ENCODE measurements around the gene CLMP.

CLMP gene

GRCh38 chr11:123211981-123212380, 16.9 kb upstream of the CLMP start:
- no peaks in the 10 kb centered on the region for H3K36me3 ChIP-seq (ENCODE audit: control insufficient read depth, low read length)
- no peak overlapping the region for H3K4me2 ChIP-seq (ENCODE audit: low read length)
- no peaks in the 10 kb centered on the region for H3K9me2 ChIP-seq (replicated peaks; ENCODE audit: control insufficient read depth, low read length)
- H3K4me3 ChIP-seq (ENCODE audit: low read length), result no peak overlapping the region
- no peak overlapping the region for H3K27ac ChIP-seq (ENCODE audit: low read depth, low read length)
- no peaks in the 10 kb centered on the region for H4K20me1 ChIP-seq (ENCODE audit: control insufficient read depth, insufficient read depth, low read depth, low read length)
- H3K4me1 ChIP-seq (ENCODE audit: control insufficient read depth, low read length), result no peaks in the 10 kb centered on the region
- no peaks in the 10 kb centered on the region for H3K79me2 ChIP-seq (ENCODE audit: control insufficient read depth, low read length)
- no peaks in the 10 kb centered on the region for H3F3A ChIP-seq (ENCODE audit: control insufficient read depth, insufficient read depth)
- 0 out of 2 replicates have a peak, but pooled peaks cover 2% of the 10 kb centered on the region for H3K27me3 ChIP-seq (ENCODE audit: control insufficient read depth, low read length)
- H3K9me3 ChIP-seq (ENCODE audit: control insufficient read depth, insufficient read depth, low read length), result no peaks in the 10 kb centered on the region
- TF ChIP-seq CTCF (IDR thresholded peaks at IDR 0.05; ENCODE audit: low read depth, low read length, poor library complexity, severe bottlenecking) (no peak), EZH2phosphoT487 (IDR thresholded peaks at IDR 0.05; ENCODE audit: borderline replicate concordance, low read length) (no peak)

DNA sequence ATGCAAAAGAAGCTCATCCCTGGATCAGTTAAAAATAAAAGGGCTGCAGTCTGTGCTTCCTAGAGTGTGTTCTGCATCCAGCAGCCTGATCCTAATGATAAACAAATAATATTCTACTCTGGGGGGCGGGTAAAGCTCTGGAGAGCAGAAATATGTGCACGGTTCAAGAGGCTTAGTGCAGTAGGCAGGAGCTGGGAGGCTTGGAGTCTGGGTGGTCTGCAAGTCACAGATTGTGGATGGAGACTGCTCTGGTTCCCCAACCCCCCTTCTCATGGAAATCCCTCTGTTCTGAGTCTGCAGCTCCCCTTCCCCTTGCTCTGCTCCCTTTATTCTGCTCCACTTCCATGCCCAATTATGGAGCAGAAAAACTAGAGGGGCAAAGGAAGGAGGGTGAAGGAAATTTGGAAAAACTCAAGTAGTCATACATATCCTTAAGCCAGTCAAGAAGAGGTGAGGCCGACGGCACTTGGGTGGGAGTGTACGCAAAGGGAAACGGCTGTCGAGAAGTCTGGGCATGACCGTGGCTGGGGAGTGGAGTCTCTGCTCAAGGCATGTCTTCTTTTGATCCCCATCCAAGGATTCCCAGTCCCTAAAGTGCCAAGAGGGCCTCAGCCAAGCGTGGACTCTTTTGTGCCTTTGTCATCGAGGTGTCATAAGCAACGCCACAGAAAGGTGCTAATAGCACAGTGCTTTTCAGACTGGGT, 16.3 kb upstream of the CLMP start:
- Histone ChIP-seq H3K4me3 (ENCODE audit: low read length) (no peak overlapping the region), H3K27ac (ENCODE audit: low read depth, low read length) (no peak overlapping the region), H3K9me3 (ENCODE audit: control insufficient read depth, insufficient read depth, low read length) (no peaks in the 10 kb centered on the region), H3F3A (ENCODE audit: control insufficient read depth, insufficient read depth) (no peaks in the 10 kb centered on the region), H3K4me2 (ENCODE audit: low read length) (no peak overlapping the region), H3K4me1 (ENCODE audit: control insufficient read depth, low read length) (no peaks in the 10 kb centered on the region), H3K79me2 (ENCODE audit: control insufficient read depth, low read length) (no peaks in the 10 kb centered on the region), H4K20me1 (ENCODE audit: control insufficient read depth, insufficient read depth, low read depth, low read length) (no peaks in the 10 kb centered on the region), H3K27me3 (ENCODE audit: control insufficient read depth, low read length) (0 out of 2 replicates have a peak, but pooled peaks cover 2% of the 10 kb centered on the region), H3K36me3 (ENCODE audit: control insufficient read depth, low read length) (no peaks in the 10 kb centered on the region), H3K9me2 (replicated peaks; ENCODE audit: control insufficient read depth, low read length) (no peaks in the 10 kb centered on the region)
- TF ChIP-seq EZH2phosphoT487 (IDR thresholded peaks at IDR 0.05; ENCODE audit: borderline replicate concordance, low read length) (no peak), CTCF (IDR thresholded peaks at IDR 0.05; ENCODE audit: low read depth, low read length, poor library complexity, severe bottlenecking) (no peak)

- Histone ChIP-seq H3K9me3 (ENCODE audit: control insufficient read depth, insufficient read depth, low read length) (no peaks in the 10 kb centered on the region), H3K27me3 (ENCODE audit: control insufficient read depth, low read length) (0 out of 2 replicates have a peak, but pooled peaks cover 2% of the 10 kb centered on the region)
Measured at GRCh38 chr11:123209591-123209990, 14.5 kb upstream of the CLMP start.

More at GRCh38 chr11:123209591-123209990, 14.5 kb upstream of the CLMP start:
- Histone ChIP-seq H3K27ac (ENCODE audit: low read depth, low read length) (no peak overlapping the region), H3K36me3 (ENCODE audit: control insufficient read depth, low read length) (no peaks in the 10 kb centered on the region), H3K4me3 (ENCODE audit: low read length) (no peak overlapping the region), H3K4me1 (ENCODE audit: control insufficient read depth, low read length) (no peaks in the 10 kb centered on the region), H3K4me2 (ENCODE audit: low read length) (no peak overlapping the region), H3K79me2 (ENCODE audit: control insufficient read depth, low read length) (no peaks in the 10 kb centered on the region), H4K20me1 (ENCODE audit: control insufficient read depth, insufficient read depth, low read depth, low read length) (no peaks in the 10 kb centered on the region), H3K9me2 (replicated peaks; ENCODE audit: control insufficient read depth, low read length) (no peaks in the 10 kb centered on the region), H3F3A (ENCODE audit: control insufficient read depth, insufficient read depth) (no peaks in the 10 kb centered on the region)
- TF ChIP-seq CTCF (IDR thresholded peaks at IDR 0.05; ENCODE audit: low read depth, low read length, poor library complexity, severe bottlenecking) (no peak), EZH2phosphoT487 (IDR thresholded peaks at IDR 0.05; ENCODE audit: borderline replicate concordance, low read length) (no peak)
